HG03460 (cell line): Measurements from ENCODE around the gene PDE6B.
"Not testable (repeated sequence)": the region's sequence is repeated elsewhere in the genome, so short reads cannot be mapped to it uniquely, and the experiment has no call there.

Experiments used
- ATAC-seq: cut with Tn5 transposase; IDR thresholded peaks from one replicate; pipeline ENCODE4 v1.9.1; 2021; ENCODE audit not compliant: unreplicated experiment

PDE6B gene

DNA sequence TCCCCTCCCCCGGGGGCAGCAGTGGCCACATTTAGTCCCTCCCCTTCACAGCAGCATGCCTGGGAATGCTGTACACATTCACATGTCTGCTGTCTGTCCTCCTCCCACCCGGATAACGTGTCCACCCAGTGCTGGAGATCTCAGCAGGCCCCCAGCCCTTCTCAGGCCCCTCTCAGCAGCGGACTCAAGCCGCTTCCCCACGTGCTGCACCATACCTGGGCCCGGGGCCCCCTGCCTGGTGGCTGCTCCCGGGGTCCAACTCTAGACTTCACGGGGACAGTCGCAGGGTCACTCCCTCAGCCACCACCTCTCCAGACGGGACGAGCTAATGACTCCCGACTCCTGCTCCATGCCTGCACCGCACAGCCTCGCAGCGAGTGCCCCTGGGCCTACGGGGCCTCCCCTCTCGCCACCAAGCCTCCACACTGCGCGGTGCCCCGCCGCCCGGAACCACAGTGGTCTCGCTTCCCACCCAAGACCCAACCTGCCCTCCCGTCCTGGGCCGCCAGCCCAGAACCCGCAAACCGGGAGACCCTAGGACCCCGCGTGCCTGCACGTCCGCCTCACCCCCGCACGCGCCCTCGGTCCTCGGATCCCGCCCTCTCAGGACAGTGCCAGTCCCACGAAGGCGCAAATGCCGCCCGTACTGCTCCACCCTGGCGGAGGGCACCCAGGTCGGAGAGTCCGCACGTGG lies 79.0 kb downstream of the PDE6B start:
- ATAC-seq: no peak

DNA sequence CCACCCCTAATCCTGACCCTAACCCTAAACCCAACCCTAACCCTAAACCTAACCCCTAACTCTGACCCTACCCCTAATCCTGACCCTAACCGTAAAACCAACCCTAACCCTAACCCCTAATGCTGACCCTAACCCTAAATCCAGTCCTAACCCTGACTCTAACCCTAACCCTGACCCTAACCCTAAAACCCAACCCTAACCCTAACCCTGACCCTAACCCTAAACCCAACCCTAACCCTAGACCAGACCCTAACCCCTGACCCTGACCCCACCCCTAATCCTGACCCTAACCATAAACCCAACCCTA lies 79.6 kb downstream of the PDE6B start:
- no peak for ATAC-seq

DNA sequence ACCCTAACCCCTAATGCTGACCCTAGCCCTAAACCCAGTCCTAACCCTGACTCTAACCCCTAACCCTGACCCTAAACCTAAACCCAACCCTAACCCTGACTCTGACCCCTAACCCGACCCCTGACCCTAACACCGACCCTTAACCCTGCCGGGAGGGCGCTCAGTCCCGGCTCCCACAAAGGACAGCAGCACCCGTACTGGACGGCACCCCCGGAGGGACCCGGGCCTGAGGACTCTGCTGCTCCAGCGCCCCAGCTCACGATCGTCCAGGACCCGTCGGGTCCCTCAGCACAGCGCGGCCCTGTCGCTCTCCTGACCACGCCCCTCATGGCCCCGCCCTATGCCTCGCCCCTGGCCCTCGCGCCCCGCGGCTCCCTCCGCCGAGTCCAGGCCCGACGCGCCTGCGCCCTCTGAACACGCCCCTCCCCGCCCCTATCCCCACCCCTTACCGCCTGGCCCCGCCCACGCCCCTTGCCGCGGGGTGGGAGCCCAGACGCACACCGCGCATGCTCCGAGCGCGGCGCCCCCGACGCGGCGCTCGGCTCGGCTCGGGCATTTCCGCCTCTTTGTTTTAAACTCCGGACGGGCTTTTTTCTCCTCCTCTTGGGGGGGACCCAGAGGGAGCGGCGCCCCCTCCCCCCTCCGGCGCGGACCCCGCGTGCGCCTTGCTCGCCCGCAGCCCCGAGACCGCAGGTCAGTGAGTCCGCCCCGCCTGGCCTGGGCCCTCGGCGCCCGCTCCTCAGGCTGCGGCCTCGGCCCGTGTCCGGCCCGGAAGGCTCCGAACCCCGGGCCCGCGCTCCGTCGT lies 80.1 kb downstream of the PDE6B start, which contains the start of gene PCGF3:
Gene PCGF3, plus strand, starts transcription at position 555 of the 805 bp plus-strand sequence. CDS start 27,849 bp downstream, outside the sequence.
- ATAC-seq: peak; percentile 88

DNA sequence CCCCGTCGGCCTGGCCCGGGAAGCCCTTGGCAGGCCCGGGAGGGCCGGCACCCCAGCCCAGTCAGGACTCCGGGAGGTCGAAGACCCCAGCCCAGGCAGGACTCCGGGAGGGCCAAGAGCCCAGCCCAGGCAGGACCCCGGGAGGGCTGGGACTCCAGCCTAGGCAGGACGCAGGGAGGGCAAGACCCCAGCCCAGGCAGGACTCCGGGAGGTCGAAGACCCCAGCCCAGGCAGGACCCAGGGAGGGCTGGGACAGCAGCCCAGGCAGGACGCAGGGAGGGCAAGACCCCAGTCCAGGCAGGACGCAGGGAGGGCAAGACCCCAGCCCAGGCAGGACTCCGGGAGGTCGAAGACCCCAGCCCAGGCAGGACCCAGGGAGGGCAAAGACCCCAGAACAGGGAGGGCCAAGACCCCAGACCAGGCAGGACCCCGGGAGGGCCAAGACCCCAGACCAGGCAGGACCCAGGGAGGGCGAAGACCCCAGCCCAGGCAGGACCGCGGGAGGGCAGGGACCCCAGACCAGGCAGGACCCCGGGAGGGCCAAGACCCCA lies 80.8 kb downstream of the PDE6B start:
- ATAC-seq: not testable (repeated sequence)

DNA sequence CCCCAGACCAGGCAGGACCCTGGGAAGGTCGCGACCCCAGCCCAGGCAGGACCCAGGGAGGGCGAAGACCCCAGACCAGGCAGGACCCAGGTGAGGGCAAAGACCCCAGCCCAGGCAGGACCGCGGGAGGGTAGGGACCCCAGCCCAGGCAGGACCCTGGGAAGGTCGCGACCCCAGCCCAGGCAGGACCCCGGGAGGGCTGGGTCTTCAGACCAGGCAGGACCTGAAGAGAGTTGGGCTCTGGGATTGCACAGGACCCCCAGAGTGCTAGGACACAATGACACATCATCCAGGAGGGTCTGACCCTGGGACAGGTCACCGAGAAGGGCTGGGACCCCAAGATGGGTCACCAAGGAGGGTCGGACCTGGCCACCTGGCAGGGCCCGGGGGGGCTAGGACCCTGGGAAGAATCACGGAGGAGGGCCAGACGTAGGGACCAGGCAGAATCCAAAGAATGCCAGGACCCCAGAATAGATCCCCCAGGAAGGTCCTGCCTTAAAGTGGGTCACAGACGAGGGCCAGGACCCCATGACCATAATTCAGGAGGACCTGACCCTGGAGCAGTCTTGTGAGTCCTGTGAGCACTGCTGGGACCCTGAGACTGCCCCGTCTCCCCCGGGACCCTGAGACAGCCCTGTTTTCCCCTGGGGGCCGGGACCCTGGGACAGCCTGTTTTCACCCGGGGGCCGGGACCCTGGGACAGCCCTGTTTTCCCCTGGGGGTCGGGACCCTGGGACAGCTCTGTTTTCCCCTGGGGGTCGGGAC lies 81.6 kb downstream of the PDE6B start:
- ATAC-seq: no peak

DNA sequence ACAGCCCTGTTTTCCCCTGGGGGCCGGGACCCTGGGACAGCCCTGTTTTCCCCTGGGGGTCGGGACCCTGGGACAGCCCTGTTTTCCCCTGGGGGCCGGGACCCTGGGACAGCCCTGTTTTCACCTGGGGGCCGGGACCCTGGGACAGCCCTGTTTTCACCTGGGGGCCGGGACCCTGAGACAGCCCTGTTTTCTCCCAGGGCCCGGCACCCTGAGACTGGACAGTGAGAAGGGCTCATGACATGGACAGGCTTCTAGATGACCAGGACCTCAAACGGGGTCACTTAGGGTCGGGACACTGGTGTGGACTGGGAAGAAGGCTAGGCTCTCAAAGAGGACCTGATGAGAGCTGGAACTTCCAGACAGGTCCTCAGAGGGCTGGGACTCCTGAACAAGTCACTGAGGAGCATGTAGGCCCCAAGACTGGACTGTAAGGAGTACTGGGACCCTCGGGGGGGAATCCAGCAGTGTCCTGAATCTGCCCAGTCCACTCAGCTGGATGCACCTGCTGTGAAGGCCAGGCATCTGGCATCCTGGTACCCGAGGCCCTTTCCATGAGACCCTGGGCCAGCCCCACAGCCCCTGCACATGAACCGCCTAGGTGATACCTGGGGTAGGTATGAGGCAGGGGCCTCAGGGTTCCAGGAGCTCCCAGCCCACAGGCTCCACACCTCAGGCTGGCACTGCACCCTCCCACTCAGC lies 82.7 kb downstream of the PDE6B start:
- ATAC-seq: no peak

DNA sequence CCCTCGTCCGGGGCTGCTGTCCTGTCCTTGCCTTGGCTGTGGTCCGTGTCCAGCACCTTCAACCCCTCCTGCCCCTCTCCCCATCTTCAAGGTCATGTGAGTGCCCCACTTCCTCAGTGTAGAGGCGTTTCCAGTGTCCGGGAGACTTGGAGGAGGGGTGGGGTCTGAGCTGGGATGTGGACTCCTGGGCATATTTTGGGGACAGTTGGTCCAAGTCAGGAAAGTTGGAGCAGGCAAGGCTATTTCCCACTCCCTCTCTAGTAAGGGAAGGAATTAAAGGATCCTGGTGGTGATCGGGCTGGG lies 83.2 kb downstream of the PDE6B start:
- no peak for ATAC-seq

DNA sequence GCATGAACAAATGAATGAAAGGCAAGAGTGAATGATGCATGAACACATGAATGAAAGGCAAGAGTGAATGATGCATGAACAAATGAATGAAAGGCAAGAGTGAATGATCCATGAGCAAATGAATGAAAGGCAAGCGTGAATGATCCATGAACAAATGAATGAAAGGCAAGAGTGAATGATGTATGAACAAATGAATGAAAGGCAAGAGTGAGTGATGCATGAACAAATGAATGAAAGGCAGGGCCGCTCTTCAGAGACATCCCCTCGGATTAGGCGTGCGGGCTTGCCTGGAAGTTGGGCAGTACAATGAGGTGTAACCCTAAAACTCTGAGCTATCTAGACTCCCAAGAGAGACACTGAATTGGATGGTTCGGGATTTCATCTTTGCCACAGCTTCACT lies 84.0 kb downstream of the PDE6B start:
- no peak for ATAC-seq

DNA sequence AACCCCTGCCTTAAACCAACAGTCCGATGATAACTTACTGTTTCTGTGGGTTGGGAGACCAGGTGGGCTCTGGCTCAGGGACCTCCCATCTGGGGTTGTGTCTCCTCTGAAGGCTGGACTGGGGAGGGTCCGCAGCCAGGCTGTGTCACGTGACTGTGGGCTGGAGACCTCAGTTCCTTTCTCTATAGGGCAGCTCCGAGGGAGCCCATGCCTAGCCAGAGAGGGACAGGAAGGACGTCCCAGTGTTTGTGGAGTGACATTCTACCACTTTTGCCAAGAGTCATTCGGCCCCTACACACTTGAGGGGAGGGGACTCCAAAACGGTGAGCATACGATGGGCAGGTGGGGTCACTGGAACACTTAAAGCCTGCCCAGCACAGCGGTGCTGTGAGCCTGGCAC lies 84.7 kb downstream of the PDE6B start:
- no peak for ATAC-seq

DNA sequence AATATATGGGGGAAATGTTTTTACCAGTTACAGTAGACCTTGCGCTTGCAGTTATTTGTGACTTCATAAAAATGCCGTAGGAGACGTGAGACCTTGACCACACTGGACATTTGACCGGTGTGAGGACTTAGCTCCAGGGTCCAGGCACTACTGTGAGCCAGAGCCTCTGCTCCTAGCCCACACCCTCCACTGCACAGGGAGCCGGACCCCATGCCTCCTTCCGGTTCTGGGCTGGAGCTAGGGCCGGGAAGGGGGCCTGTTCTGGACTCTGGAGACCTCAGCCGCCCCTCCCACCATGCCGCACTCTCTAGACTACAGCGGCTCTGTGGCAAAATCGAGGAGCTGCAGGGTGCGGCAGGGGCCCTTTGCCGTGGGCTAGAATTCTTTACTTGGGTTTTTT lies 85.5 kb downstream of the PDE6B start:
- no peak for ATAC-seq

DNA sequence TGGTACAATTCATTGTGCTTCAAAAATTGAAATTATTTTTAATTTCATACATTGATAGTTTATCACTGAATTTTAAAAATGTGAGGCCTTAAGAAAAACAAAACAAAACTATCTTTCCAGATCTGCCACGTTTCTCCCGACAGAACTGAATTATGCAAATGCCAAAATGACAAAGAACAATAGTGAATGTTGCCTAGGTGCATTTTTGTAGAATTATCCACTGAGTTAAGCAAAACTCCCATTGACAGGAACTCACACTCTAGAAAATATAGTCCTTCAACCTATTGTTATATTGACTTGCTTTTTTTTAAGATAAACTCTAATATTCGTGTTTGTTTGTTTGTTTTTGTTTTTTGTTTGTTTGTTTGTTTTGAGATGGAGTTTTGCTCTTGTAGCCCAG lies 86.7 kb downstream of the PDE6B start:
- no peak for ATAC-seq

DNA sequence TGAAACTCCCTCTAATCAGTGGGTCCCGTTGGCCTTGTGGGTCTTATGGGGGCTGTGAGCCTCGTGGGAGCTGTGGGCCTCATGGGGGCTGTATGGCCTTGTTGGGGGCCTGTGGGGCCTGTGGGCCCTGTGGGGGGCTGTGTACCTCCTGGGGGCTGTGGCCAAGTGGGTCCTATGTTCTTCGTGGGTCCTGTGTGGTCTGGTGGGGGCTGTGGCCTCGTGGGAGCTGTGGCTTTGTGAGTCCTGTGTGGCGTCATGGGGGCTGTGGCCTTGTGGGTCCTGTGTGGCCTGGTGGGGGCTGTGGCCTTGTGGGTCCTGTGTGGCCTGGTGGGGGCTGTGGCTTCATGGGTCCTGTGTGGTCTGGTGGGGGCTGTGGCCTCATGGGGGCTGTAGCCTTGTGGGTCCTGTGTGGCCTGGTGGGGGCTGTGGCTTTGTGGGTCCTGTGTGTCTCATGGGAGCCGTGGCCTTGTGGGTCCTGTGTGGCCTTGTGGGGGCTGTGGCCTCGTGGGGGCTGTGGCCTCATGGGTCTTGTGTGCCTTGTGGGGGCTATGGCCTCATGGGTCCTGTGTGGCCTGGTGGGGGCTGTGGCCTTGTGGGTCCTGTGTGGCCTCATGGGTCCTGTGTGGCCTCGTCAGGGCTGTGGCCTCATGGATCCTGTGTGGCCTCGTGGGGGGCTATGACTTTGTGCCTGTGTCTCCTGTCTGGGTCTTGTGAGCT lies 87.7 kb downstream of the PDE6B start:
- no peak for ATAC-seq

DNA sequence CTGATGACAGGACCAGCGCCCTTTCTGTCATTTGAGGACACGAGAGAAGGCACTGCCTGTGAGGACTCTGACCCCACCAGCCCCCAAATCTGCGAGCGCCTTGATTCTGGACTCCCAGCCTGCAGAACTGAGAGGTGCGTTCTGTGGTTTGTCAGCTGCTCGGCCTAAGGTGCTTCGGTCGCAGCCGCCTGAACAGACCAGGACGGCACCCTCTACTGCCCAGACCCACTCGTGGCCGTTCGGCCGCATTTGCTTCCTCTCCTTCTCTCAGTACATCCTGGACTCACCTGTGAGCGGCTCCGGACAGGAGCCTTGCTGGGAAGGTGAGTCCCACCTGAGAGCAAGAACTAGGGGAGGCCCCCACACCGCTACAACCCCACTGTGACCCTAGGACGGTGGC lies 88.7 kb downstream of the PDE6B start:
- ATAC-seq: no peak

DNA sequence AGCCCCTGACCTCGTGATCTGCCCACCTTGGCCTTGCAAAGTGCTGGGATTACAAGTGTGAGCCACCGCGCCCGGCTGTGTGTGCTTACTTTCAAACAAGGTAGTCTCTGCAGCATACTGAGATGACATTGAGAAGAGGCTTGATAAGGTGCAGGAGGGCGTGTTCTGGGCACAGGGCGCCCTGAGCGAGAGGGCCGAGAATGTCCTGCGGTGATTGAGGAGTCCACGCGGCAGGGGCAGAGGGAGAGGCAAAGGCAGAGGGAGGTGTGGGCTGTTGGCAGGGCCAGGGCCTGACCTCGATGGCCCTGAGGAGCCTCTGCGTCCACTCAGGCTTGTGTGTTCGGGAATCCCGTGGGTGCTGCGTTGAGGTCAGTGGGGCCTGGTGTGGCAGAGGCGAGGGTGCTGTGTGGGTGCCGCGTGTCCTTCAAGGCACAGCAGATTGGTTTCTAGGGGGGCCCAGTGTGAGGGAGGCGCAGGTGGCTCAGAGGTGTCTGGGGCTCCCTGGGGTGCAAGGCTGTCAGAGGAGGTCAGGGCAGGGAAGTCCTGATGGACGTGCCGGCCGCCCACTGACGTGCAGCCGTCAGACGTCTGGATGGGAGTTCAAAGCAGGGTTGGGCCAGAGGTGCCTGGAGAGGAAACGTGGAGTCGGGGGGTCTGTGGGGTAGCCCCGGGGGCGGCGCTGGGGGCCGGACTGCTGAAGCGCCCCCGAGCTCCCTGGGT lies 92.4 kb downstream of the PDE6B start:
- no peak for ATAC-seq

DNA sequence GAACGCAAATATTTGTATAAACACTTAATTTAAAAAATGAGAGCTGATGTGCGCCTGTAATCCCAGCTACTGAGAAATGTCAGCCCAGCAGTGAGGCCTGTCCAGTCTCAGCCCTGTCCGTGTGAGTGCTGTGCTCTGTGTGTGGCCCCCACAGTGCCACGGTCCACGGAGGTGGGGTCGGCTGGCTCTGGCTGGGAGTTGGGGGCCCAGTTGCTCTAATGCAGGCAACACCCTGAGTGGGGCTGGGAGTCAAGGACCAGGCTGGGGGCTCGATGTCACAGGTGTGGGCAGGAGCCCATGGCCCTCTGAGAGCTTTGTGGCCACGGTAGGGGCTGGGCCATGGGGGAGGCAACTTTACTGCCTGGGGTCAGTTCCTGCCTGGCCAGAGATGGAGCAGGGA lies 93.1 kb downstream of the PDE6B start:
- ATAC-seq: no peak
